WERI-Rb-1 (cell line): ENCODE data around the gene P2RY14.

Experiments
- DNase-seq: peaks from one replicate; pipeline ENCODE4 v3.0.0-alpha.2; 2020
- H3K27ac ChIP-seq: fragments of 250-450 bp; sonication (Bioruptor Pico); 2 replicates; pipeline ENCODE4 v1.5.1; 2020; ENCODE audit warnings: mild to moderate bottlenecking, moderate library complexity
- H3K27me3 ChIP-seq: fragments of 250-450 bp; sonication (Bioruptor Pico); 2 replicates; pipeline ENCODE4 v1.5.1; 2021; ENCODE audit warnings: mild to moderate bottlenecking, low read depth, moderate library complexity; ENCODE audit not compliant: insufficient read depth, severe bottlenecking
- H3K36me3 ChIP-seq: fragments of 250-450 bp; sonication (Bioruptor Pico); 2 replicates; pipeline ENCODE4 v1.5.1; 2020; ENCODE audit warnings: mild to moderate bottlenecking, moderate library complexity
- H3K4me3 ChIP-seq: 2 replicates; pipeline ENCODE4 v1.5.1; 2011; ENCODE audit warnings: low read depth, mild to moderate bottlenecking, control low read depth, low read length
- H3K9me3 ChIP-seq: fragments of 250-450 bp; sonication (Bioruptor Pico); 2 replicates; pipeline ENCODE4 v1.5.1; 2021; ENCODE audit warnings: mild to moderate bottlenecking, moderate library complexity; ENCODE audit not compliant: severe bottlenecking
- TF ChIP-seq, protein P1 (sequence below): IDR thresholded peaks from 2 replicates; pipeline ENCODE4 v1.5.1; 2011; ENCODE audit warnings: low read depth, mild to moderate bottlenecking, control low read depth, inconsistent platforms, low read length

Gene P2RY14

GRCh38 chr3:151265866-151266265 is 12.5 kb downstream of the P2RY14 start:
- Histone ChIP-seq H3K9me3 (no peaks in the 10 kb centered on the region), H3K4me3 (no peak overlapping the region), H3K27me3 (no peaks in the 10 kb centered on the region), H3K27ac (no peak overlapping the region), H3K36me3 (no peaks in the 10 kb centered on the region)
- TF ChIP-seq, protein P1, sequence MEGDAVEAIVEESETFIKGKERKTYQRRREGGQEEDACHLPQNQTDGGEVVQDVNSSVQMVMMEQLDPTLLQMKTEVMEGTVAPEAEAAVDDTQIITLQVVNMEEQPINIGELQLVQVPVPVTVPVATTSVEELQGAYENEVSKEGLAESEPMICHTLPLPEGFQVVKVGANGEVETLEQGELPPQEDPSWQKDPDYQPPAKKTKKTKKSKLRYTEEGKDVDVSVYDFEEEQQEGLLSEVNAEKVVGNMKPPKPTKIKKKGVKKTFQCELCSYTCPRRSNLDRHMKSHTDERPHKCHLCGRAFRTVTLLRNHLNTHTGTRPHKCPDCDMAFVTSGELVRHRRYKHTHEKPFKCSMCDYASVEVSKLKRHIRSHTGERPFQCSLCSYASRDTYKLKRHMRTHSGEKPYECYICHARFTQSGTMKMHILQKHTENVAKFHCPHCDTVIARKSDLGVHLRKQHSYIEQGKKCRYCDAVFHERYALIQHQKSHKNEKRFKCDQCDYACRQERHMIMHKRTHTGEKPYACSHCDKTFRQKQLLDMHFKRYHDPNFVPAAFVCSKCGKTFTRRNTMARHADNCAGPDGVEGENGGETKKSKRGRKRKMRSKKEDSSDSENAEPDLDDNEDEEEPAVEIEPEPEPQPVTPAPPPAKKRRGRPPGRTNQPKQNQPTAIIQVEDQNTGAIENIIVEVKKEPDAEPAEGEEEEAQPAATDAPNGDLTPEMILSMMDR = no peak
- no peak for DNase-seq

DNA sequence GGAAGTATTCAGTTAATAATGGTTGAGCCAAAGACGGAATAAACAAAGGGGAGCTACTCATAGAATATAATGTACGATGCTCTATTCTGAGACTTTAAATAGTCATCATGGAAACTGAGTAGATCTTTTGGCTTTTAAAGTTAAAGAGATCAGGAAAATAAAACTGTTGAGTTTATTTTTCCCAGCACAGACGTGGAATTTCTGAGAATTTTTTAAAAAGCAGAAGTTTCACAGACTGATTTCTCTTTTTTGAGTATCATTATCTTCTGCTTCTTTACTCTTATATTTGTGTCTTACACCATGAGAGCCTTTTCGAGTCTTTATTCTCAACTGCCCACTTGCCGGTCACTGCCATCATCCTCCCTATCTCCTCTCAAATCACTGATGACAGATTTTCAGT is 13.2 kb downstream of the P2RY14 start:
- Histone ChIP-seq H3K4me3 (no peak overlapping the region), H3K27me3 (no peaks in the 10 kb centered on the region), H3K27ac (no peak overlapping the region), H3K36me3 (no peaks in the 10 kb centered on the region), H3K9me3 (no peaks in the 10 kb centered on the region)
- TF ChIP-seq, protein P1 = no peak
- DNase-seq = no peak

DNA sequence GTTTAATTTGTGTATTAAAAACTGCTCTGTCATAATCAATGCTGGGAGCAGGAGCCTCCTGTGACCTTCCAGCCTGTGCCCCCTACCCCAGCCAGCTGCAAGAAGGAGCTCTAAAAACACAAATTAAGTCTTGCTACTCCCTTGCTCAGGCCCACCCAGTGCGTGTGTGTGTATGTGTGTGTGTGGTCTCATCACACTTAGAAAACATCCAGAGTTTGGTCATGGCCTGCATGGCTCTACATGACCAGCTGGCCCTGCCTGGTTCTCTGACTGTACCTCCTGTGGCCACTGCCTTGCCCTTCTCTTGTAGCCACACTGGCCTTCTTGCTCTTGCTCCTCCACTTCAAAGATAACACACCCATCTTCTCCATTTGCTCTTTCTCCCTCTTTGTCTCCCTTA is 13.7 kb downstream of the P2RY14 start:
- H3K36me3 ChIP-seq = no peaks in the 10 kb centered on the region
- no peaks in the 10 kb centered on the region for H3K27me3 ChIP-seq
- H3K4me3 ChIP-seq = no peak overlapping the region
- H3K27ac ChIP-seq = no peak overlapping the region
- no peaks in the 10 kb centered on the region for H3K9me3 ChIP-seq
- TF ChIP-seq, protein P1 = no peak
- no peak for DNase-seq

DNA sequence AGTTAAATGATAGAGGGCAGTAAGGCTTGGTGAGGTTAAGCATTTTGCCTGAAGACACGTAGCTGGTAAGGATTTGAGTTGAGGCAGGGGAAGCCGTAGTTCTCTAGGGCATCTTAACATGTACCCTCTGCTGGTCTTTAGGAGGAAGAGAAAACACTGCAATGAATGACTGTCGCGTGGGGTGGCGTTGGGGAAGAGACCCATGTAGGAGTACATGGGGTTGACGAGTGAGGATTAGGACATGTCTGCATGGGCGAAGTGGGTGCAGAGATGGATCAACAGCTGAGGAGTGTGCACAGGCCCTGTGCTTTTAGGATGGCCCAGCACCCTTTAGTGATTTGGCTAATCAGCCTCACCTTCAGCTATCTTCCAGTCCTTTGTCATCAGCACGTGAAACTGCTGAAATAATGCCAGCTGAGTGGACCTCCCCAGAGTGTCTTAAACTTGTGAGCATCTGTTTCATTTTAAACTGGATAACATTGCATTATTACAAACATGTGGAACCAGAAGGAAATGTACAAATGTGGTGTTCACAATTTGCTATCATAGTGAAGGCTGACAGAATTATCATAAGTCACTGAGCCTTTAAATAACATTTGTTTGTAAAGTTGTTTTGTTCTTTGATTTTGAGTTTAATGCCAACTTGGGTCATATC is 15.3 kb downstream of the P2RY14 start:
- Histone ChIP-seq H3K27me3 (no peaks in the 10 kb centered on the region), H3K27ac (no peak overlapping the region), H3K9me3 (no peaks in the 10 kb centered on the region), H3K36me3 (no peaks in the 10 kb centered on the region), H3K4me3 (no peak overlapping the region)
- TF ChIP-seq, protein P1 = no peak
- no peak for DNase-seq

- Histone ChIP-seq H3K27me3 (no peaks in the 10 kb centered on the region), H3K9me3 (no peaks in the 10 kb centered on the region), H3K4me3 (no peak overlapping the region), H3K27ac (no peak overlapping the region), H3K36me3 (no peaks in the 10 kb centered on the region)
- TF ChIP-seq, protein P1 = no peak
- no peak for DNase-seq
Measured at GRCh38 chr3:151259664-151260063, 18.7 kb downstream of the P2RY14 start.

GRCh38 chr3:151256749-151257148 is 21.6 kb downstream of the P2RY14 start:
- Histone ChIP-seq H3K36me3 (no peaks in the 10 kb centered on the region), H3K4me3 (no peak overlapping the region), H3K27ac (no peak overlapping the region), H3K9me3 (no peaks in the 10 kb centered on the region), H3K27me3 (no peaks in the 10 kb centered on the region)
- DNase-seq = no peak
- TF ChIP-seq, protein P1 = no peak
